Activated CD8-positive, alpha-beta memory T cell treated with anti-CD3 and anti-CD28 coated beads, Interleukin-2, amount 50 U/mL, for 24 hours (primary cell): ENCODE results near the gene PPP1R26.
"Not testable (repeated sequence)": the region's sequence is repeated elsewhere in the genome, so short reads cannot be mapped to it uniquely, and the experiment has no call there.

ENCODE experiments used
- DNase-seq: peaks from one replicate; pipeline ENCODE4 v3.0.0-alpha.2; 2020; ENCODE audit errors: extremely low read depth

PPP1R26 gene

GRCh38 chr9:135479469-135480052 lies at the start of gene PPP1R26:
TSS of gene PPP1R26 (plus strand) at chr9:135479782. CDS start at chr9:135484511, 4,729 bp downstream.
- no peak for DNase-seq

- no peak for DNase-seq
These were observed 42.3 kb upstream of the PPP1R26 start for GRCh38 chr9:135437259-135437658.

GRCh38 chr9:135437696-135438095 lies 41.9 kb upstream of the PPP1R26 start:
- DNase-seq: not testable (repeated sequence)

GRCh38 chr9:135438581-135439232 lies 40.9 kb upstream of the PPP1R26 start:
- peak; percentile 13 for DNase-seq

- DNase-seq: not testable (repeated sequence)
These were observed 40.1 kb upstream of the PPP1R26 start for GRCh38 chr9:135439514-135439913.

GRCh38 chr9:135439916-135440315 lies 39.7 kb upstream of the PPP1R26 start:
- no peak for DNase-seq

GRCh38 chr9:135440620-135441019 lies 39.0 kb upstream of the PPP1R26 start:
- no peak for DNase-seq

GRCh38 chr9:135441105-135442071 lies 38.2 kb upstream of the PPP1R26 start:
- DNase-seq: not testable (repeated sequence)

GRCh38 chr9:135442075-135442474 lies 37.5 kb upstream of the PPP1R26 start:
- no peak for DNase-seq

- no peak for DNase-seq
These were observed 35.7 kb upstream of the PPP1R26 start for GRCh38 chr9:135443797-135444425.

- no peak for DNase-seq
These were observed 32.5 kb upstream of the PPP1R26 start for GRCh38 chr9:135447126-135447525.

GRCh38 chr9:135448663-135449100 lies 30.9 kb upstream of the PPP1R26 start:
- no peak for DNase-seq

GRCh38 chr9:135449532-135449931 lies 30.1 kb upstream of the PPP1R26 start:
- DNase-seq: not testable (repeated sequence)

GRCh38 chr9:135450956-135451355 lies 28.6 kb upstream of the PPP1R26 start:
- no peak for DNase-seq

GRCh38 chr9:135451909-135452308 lies 27.7 kb upstream of the PPP1R26 start:
- DNase-seq: not testable (repeated sequence)

- no peak for DNase-seq
These were observed 24.8 kb upstream of the PPP1R26 start for GRCh38 chr9:135454737-135455136.

- no peak for DNase-seq
These were observed 24.1 kb upstream of the PPP1R26 start for GRCh38 chr9:135455401-135456030.

- no peak for DNase-seq
These were observed 23.0 kb upstream of the PPP1R26 start for GRCh38 chr9:135456436-135457104.

GRCh38 chr9:135458478-135458877 lies 21.1 kb upstream of the PPP1R26 start:
- DNase-seq: not testable (repeated sequence)

- DNase-seq: no peak
These were observed 17.6 kb upstream of the PPP1R26 start for GRCh38 chr9:135461936-135462335.

- DNase-seq: no peak
These were observed 16.4 kb upstream of the PPP1R26 start for GRCh38 chr9:135463140-135463539.
